NCI-H187 (cell line): ENCODE results near the gene RSPH9.
A peak's percentile ranks its signal among the peaks of the same experiment; 100 is the strongest.

ENCODE experiments used
- DNase-seq, 2 experiments: peaks; one replicate each; lab custom pipeline; 2025; lab: John Stamatoyannopoulos, UW

RSPH9 gene

DNA sequence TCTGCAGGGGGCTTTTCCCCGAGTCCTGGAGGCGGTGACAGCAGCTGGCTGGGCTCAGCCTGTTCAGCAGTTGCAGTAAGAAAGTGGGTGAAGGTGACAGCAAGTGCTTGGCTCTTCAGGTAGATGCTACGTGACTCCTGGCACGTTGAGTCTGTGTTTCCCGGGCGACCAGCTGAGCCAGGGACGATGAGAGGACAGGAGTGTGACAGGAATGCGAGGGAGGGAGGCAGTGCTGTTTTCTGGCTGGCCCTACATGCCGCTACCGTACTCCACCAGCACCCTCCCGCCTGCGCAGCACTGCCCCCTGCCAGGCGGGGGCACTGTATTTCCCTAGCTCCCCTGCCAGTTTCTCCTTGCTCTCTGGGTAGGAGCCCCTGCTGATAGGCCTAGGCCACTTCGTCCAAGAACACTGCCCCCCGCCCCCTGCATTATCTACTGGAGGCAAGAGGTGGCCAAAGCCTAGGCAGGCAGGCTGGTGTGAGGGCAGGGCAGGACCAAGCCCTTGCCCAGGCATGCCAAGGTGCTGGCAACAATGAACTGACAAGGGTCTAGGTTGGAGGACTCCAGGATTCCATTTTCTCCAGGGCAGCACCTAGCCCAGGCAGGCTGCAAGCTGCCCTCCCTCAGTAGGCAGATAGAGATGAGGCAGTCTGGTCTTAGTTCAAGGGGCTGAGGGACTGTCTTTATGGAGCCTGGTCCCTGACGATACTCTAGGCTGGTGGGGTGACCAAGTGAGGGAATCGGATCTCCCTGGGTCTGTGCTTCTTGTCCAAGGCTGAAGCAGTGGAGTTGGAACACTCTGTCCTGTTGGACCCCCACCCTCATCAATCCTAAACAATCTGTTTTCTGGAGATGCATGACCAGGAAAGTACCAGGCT, 23.6 kb downstream of the RSPH9 start:
- peak; percentile 16 to 19 for DNase-seq

DNA sequence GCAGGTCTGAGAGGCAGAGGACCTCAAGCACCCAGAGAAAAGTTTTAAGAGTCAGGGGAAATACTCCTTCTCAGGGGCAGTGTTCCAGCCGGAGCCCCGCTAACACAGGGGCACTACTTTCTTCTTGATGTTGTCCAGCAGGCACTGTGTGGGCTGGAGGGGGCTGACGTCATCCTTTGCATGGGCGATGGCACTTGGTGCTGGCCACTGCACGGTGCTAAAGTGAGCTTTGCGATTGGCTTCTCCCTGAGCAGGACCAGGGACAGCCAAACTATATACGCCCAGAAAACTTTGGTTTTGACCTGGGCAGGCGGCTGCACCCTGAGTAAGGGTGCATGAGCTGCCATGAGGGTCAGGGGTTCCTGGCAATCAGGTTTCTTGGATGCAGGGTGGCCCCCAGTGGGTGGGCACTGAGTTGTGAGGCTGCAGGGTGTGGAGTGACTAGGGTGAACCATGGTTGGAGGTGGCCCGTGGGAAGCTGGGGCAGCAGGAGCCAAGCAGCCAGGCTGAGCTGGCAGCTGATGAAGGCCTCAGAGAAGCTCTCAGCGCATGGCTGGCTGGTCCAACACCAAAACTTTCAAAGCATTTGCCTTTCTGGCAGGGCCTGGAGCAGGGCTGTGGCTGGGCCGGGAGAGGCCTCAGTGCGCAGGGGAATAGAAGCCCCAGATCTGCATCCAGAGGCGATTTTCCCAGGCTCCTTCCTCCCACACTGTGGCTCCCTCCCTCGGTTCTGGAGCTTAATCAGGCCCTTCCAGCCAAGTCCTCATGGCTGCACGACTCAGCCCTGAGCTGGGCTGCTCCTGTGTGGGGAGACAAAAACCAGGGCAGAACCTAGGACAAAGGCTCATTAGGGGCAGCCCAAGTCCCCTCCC, 24.4 kb downstream of the RSPH9 start:
- DNase-seq = no peak

DNA sequence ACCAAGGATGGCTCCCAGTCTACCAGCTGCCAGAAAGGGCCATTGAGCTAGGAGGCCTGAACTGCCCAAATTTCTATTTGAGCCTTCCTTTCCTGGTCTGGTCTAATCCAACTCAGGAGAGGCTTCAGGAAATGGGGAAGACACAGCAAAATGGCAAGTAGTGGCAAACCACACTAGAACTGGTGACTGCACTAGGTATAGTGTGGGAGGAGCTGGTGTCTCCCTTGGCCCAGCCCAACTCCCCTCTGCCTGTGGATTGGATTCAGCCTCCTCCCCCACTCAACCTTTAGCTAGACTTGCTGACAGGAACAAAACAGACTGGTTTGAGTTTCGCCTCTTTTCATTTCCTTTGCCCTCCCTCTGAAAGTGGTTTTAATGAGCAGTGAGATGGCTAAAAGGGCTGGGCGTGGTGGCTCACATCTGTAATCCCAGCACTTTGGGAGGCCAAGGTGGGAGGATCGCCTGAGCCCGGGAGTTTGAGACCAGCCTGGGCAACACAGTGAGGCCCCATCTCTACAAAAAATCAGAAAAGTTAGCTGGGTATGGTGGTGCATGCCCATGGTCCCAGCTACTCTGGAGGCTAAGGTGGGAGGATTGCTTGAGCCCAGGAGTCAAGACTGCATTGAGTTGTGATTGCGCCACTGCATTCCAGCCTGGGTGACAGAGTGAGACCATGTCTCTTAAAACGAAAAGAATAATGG, 25.2 kb downstream of the RSPH9 start:
- no peak for DNase-seq

DNA sequence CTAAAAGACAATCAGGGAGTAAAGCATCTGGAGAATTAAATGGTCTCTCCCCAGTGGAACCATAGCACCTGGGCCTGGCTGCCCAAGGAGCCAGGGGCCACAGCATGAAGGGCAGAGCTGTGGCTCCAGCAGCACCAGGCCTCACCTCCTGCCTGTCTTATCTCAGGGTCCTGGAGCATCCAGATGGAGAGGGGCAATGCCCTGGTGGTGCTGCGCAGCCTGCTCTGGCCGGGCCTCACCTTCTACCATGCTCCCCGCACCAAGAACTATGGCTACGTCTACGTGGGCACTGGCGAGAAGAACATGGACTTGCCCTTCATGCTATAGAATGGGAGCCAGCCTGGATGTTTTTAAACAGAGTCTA, 25.8 kb downstream of the RSPH9 start:
- DNase-seq = no peak

DNA sequence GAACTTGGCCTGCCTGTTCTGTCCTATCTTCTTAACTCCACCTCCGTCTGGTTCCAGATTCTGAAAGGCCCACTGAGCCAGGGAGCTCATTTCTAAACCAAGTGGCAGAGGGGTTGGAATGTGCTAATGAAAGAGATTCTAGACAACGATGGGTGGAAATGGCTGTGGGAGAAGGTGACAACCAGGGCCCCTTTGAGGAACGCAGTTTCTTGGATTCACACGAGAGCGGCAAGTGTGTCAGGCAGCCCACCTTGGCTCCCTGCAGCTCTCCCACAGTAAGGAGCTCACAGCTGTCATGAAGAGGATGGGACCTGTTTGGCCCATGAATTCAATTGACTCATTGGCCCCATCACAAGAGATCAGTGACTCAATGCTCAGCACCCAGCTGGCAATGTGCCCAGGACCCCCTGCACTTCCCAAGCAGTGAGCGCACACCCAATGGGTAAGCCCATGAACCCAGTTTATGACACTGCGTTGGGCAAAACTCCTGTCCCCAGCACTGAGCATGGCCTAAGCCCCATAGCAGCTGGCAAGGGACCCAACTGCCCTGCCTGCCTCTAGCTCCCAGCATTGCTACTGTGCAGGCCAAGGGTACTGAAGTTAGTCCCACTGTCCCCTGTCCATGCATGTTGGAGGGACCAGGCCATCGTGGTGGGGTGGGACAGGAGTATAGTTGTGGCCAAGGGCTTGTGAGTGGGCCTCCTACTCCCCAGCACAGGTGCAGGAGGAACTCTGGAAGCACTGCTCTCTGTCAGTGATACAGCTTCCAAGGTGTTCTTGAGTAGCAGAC, 26.4 kb downstream of the RSPH9 start:
- DNase-seq = no peak

DNA sequence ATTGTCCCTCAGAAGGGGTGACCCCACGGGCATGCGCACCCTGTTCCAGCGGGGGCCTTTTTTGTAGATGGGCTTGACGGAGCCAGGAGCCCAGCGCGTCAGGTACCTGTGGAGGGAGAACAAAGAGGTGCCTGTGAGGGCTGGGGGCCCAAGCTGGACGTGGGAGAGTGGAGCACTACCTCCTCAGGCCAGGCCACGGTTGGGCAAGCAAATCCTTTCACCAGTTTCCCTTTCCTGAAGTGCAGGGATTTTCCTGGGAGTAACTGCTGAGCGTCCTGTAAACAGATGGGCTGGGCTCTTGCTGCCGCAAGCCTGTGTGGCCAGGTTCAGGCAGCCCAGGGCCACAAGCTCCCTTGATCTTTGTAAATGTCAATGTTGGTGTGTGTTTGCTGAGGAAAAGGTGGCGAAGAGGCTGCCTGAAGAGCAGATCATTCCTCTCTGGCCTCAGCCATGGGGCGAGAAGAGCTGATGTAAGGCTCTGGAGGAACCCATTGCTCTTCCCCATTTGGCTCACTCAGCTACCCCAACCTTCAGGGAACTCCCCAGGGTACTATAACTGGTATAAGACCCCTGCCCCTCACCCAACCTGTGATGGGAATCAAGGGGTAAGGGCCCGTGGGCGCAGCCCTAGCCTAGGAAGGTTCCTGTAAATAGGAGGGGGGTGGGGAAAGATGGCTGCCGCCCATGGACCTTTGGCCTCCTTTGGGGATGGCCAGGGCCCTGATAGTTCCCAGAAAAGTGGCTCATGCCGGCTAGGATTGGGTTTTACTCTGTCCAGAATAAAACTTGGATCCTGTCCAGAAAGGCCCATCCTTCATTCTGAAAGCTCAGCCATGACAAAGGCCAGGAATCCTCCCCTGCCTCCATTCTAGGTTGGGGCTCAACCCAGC, 27.2 kb downstream of the RSPH9 start:
- no peak for DNase-seq

DNA sequence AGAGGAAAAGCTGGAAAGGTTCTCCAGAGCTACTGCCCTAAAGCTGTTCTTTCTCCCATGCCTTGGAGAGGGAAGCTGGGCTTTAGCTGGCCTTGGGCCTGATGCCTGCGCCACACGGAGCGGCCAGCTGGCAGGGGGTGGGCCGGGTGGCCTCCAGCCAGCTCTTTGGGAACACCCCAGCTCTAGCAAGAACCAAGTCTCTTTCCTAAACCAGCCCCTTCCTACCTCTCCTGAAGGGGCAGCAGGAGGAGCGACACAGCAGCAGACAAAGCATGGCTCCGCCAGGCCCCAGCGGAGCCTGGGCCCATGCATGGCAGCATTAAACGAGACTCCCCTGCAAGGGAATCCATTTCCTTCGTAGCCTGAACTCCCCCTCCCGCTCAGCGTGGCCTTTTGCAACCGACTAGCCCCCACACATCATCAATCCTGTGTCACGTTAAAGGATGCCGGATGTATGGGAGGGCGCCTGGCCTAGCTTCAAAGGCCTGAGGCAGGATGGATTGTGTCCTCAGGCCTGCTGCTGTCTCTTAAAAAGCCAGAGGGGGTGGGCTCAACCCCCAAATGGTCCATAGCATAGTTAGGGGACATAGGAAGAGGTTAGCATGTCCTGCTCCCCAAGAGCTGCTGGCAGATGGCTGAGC, 28.7 kb downstream of the RSPH9 start:
- no peak for DNase-seq

DNA sequence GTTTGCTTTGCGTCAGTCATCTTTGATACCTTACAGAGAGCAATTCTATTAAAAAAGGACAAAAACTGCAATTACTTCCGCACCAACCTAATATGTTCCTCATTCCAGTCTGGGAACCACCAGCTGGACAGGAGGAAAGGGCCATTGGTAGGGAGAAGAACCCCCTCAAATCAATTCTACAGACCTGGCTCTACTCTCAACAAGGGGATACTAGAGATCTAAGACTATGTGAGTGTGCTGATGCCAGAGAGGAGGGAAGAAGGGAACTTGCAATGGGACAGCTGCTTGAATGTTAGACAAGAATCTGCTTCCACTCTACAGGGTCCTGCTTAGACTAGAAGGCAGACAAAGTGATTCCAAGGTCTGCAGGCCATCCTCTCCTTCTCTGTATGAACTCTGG, 29.5 kb downstream of the RSPH9 start:
- no peak for DNase-seq

DNA sequence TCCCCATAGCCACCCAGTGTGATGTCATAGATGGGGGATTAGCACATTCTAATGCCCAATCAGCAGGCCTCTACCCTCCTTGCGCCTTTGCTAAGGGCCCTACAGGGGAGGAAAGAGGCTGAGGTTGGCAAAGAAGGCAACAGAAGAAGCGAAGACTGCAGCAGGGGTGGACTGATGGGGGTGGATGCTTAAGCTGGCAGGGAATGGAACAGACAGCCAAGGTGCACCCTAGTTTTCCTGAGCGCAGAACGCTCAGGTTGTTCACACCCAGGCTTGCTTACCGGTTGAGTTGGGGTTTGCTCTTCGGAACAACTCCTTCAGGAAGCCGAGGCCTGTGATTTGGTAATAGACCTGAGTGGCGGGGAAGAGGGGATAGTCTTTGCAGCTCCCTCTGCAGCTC, 30.1 kb downstream of the RSPH9 start:
- DNase-seq = no peak

DNA sequence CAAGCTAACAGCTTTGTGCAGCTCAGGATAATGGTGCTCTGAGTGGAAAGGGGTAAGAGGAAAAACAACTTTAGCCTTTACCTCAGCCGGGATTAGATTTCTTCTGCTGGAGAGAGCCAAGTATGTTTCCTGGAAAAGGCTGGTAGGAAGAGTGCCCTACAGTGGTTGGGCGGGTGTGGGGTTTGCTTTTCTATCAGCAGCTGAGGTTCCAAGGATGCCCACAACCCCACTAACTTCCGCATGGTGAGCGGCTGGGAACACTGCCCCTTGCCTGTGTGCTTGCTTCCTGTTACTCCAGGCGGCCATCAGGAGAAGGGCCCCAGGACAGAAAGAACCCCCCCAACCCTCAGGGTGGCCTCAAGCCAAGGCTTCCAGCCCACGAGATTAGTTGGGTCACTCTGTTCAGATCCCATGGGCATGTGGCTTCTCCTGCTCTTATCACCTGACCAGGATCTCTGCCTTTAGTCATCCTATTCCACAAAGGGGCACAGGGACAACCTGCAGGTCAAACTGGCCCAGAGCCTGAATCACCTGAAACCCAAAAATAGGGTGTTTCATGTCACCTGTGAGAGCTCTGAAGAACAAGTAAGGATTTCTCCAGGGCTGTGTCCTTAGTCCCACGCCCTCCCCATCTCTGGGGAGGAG, 32.2 kb downstream of the RSPH9 start:
- no peak for DNase-seq

DNA sequence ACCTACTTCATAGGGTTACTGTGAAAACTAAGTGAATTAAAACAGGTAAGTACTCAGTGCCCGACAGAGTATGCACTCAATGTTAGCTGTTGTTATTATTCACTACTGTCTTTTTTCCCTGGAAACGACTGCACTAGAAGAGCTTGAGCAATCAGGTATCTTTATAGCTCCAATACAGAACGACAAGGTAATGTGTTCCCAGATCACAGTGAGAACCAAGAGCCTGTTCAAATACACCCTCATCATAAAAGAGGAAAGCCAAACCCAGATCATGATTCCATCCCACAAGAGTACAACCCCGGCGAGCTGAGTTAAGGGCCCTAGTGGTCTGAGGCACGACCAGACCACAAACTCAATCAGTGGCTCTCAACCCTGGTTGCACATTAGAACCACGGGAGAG, 32.9 kb downstream of the RSPH9 start:
- no peak for DNase-seq

DNA sequence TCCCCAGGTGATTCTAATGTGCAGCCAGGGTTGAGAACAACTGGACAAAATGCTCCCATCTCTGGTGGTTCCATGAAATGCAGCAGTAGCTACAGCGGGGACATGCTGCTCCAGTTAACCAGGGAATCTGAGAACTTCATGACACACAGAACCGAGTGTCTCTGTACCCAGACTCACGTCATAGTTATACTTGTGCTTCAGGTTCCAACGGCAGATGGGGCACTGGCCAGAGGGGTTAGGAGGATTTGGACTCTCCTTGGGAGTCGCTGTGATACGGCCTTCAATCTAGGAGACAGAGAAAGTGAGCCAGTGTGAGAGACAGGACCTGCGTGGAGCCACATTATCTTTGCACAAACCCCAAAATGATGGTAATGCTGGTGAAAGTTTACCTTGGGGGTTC, 33.5 kb downstream of the RSPH9 start:
- DNase-seq = no peak

DNA sequence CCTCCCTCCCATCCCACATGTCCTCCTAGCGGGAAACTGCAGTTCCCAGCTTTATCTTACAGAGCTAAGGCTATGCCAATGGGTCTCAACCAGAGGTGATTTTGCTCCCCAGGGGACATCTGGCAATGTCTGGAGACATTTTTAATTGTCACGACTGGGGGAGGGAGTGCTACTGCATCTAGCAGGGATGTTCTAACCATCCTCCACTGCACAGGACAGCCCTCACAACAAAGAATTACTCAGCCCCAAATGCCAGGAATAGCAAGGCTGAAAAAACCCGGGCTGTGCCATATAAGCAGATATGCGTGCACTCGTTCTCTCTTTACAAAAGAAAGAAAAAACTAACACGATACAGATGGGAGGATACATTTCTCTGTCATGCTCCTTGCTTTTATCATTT, 34.2 kb downstream of the RSPH9 start:
- no peak for DNase-seq

DNA sequence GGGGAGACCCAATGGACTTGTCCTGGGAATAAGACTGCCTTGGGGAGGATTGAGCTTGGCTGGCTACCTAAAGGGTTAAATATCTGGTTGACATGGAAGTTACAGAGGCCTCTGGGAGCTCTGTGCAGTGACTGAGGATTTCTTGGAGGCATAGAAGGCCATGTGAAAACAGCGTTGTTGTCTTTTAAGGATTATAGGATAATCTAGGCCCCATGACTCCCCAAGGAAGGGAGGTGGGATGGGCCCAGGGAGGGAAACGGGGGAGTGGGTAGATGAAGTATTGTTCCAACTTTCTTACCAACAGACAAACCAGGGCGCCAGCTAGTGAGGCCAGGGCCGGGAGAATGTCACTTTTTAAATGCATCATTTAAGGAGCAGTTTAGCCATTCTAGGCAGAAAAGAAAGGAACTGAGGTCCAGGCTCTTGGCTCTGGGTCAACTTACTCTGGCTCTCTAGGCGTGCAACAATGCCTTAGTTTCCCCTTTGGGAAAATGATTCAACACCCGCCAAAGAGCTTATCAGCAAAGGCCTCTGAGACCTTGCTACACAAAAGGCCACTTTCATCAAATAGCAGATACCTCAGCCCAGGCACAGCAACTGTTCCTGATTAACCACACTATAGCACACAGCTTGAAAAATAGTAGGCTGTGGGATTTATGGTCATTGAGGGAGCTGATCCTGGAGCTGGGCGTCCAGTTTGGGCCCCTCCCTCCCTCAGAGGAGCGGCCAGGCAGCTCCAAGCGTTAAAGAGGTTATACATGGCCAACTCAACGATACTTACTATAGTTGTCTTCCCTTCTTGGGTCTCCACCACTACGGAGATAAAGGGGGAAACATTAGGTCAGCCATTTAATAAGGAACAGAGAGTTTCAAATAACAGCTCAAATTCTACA, 35.7 kb downstream of the RSPH9 start:
- no peak for DNase-seq

DNA sequence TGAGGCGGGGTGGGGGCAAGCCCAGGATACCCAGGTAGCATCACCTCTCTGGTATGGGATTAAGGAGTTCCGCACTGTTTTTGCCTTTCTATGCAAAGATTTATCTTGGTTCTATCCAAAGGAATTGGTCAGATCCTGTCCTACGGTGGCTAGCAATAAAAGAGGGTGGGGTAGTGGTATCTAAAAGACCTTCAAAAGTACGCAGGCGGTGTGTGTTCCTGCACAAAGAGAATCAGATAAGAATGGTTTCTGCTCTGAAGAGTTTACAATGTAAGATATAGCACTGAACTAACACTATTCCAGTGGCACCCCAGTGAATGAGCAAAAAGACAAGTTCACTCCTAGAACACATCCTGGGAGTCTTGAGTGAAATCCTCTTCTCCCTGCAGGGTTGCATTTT, 36.5 kb downstream of the RSPH9 start:
- no peak for DNase-seq

DNA sequence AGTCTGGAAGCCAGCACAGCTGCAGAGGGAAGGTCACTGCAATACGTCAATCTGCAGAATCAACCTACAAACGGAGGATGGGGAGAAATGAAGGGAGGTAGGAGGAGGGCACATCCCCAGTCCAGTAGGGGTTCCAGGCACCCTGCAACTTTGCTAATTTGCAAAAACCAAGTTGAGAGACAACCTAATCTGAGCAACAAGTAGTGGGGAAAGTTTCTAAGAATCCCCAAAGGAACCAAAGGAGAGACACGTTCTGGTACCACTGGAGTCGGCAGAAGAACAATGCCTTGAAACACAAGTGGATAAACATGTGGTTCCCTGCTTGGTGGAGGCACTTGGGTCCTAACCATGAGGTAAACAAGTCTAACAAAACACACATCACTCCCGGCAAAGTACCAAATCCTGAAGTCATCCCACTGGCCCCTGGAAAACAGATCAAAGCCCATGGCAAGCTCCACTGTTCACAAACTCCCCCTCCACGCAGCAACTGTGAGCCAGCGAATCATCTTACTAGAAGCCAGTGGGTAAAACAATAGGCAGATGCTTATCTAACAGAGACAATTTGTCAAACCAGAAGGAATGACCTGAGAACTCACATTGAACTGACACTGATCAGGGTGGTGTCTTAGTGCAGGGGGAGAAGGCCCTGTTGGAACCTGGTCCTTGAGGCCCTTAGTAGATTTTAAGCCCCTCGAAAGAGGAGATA, 38.0 kb downstream of the RSPH9 start:
- DNase-seq = no peak

DNA sequence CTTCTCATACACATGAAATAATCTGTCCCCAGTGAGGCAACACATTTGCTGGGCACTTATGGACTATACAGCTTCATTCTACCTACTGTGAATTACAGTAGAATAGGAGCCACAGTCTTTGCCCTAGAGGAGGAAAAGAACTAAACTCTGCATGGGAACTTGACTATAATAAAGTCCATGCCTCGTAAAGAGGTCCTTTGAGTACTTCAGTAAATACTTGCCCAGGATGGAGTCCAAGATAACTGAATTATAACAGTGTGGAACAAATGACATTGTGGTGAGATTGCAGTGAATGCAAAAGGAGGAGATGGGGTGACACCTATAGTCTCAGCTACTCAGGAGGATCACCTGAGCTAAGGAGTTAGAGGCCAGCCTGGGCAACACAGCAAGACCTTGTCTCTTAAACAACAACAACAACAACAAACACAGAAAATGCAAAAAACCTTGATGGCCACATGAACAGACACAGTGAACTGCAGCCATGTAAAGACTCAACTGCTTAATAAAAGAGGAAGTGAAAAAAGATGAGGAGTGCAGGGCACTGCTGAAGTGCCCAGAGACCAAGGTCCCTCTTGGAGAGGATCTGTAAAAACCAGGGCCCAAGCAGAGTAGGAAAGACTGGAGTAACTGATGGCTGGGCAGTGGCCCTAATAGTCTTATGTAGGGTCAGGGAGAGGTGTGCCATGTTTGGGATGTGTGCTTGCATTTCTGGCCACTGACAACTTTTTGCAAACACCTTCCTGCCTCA, 39.0 kb downstream of the RSPH9 start:
- DNase-seq = no peak
